ENCODE measurements around the gene FEZF1.

Gene FEZF1

GRCh38 chr7:122337011-122337410, 32.5 kb upstream of the FEZF1 start:
- DNase-seq (ENCODE audit: low spot score), result no peak
- no peak for TF ChIP-seq CTCF (IDR thresholded peaks at IDR 0.05; ENCODE audit: extremely low read depth, missing control alignments)

GRCh38 chr7:122329145-122329802, 24.7 kb upstream of the FEZF1 start:
- DNase-seq (ENCODE audit: low spot score), result no peak
- no peak for TF ChIP-seq CTCF (IDR thresholded peaks at IDR 0.05; ENCODE audit: extremely low read depth, missing control alignments)

GRCh38 chr7:122327969-122328368, 23.4 kb upstream of the FEZF1 start:
- no peak for DNase-seq (ENCODE audit: low spot score)
- no peak for TF ChIP-seq CTCF (IDR thresholded peaks at IDR 0.05; ENCODE audit: extremely low read depth, missing control alignments)

GRCh38 chr7:122316467-122317388, 12.2 kb upstream of the FEZF1 start:
- no peak for TF ChIP-seq CTCF (IDR thresholded peaks at IDR 0.05; ENCODE audit: extremely low read depth, missing control alignments)
- DNase-seq (ENCODE audit: low spot score), result no peak

GRCh38 chr7:122315507-122316466, 11.2 kb upstream of the FEZF1 start:
- TF ChIP-seq CTCF (IDR thresholded peaks at IDR 0.05; ENCODE audit: extremely low read depth, missing control alignments), result no peak
- no peak for DNase-seq (ENCODE audit: low spot score)

- DNase-seq (ENCODE audit: low spot score), result no peak
- no peak for TF ChIP-seq CTCF (IDR thresholded peaks at IDR 0.05; ENCODE audit: extremely low read depth, missing control alignments)
Observed at GRCh38 chr7:122314284-122314683, 9.7 kb upstream of the FEZF1 start.
